ENCODE results near the gene RUNX2. TPM values are rescaled to one million over a fixed set of nuclear protein-coding genes. Genes with fewer than 3 reads are reported as not detected.

Gene RUNX2
- polyA plus RNA-seq, 1 donor from 2014 or later, result not detected

- H3K27me3 ChIP-seq (ENCODE audit: insufficient read depth, low read depth, low read length), result no peaks in the 10 kb centered on the region
- no peaks in the 10 kb centered on the region for H3F3A ChIP-seq (ENCODE audit: insufficient read depth, low read length, poor library complexity, severe bottlenecking)
- H3K36me3 ChIP-seq (ENCODE audit: insufficient read depth, low read length), result no peaks in the 10 kb centered on the region
- no peak overlapping the region for H3K4me3 ChIP-seq (ENCODE audit: low read length)
- no peaks in the 10 kb centered on the region for H3K9me3 ChIP-seq (ENCODE audit: low read length)
- H3K9me2 ChIP-seq (ENCODE audit: insufficient read depth, low read length), result no peaks in the 10 kb centered on the region
- H3K27ac ChIP-seq (ENCODE audit: low read length), result no peak overlapping the region
- H3K4me2 ChIP-seq (ENCODE audit: low read length), result no peak overlapping the region
- H4K20me1 ChIP-seq (ENCODE audit: insufficient read depth), result no peaks in the 10 kb centered on the region
- TF ChIP-seq RAD21 (conservative IDR thresholded peaks at IDR 0.05) (no peak), REST (IDR thresholded peaks at IDR 0.05; ENCODE audit: borderline replicate concordance) (no peak), EZH2 (IDR thresholded peaks at IDR 0.05; ENCODE audit: borderline replicate concordance, insufficient read depth, low read length, poor library complexity, severe bottlenecking) (no peak), POLR2AphosphoS5 (IDR thresholded peaks at IDR 0.05) (no peak), CTCF (IDR thresholded peaks at IDR 0.05; ENCODE audit: poor library complexity, severe bottlenecking) (no peak), SMC3 (conservative IDR thresholded peaks at IDR 0.05; ENCODE audit: poor library complexity) (no peak), MXI1 (conservative IDR thresholded peaks at IDR 0.05; ENCODE audit: poor library complexity, severe bottlenecking) (no peak)
- H3K79me2 ChIP-seq (replicated peaks; ENCODE audit: insufficient read depth, low read length), result no peaks in the 10 kb centered on the region
- no peak overlapping the region for H2AFZ ChIP-seq (ENCODE audit: low read depth, low read length)
- H3K9ac ChIP-seq (ENCODE audit: low read length), result no peak overlapping the region
Observed at GRCh38 chr6:45618259-45618658, 290.1 kb downstream of the RUNX2 start.

DNA sequence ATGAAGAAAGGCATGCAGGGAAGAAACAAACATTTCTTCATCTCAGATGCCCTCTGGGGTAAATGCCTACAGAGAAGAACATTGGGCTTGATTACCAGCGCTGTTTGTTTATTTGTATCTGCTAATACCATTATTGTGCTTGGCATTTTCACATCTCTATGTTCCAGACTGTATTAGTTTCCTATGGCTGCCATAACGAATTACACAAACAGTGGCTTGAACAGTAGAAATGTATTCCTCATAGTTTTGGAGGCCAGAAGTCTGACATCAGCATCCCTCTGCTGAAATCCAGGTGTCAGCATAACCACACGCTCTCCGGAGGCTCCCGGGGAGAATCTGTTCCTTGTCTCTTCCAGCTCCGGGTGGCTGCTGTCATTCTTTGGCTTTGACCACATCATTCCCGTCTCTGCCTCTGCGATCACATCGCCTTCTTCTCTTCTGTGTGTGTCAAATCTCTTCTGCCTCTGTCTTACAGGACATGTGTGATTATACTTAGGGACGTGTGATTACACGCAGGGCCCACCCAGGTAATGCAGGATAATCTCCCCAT is 291.2 kb downstream of the RUNX2 start:
- H3F3A ChIP-seq (ENCODE audit: insufficient read depth, low read length, poor library complexity, severe bottlenecking), result no peaks in the 10 kb centered on the region
- no peak overlapping the region for H3K9ac ChIP-seq (ENCODE audit: low read length)
- H3K4me2 ChIP-seq (ENCODE audit: low read length), result no peak overlapping the region
- no peaks in the 10 kb centered on the region for H4K20me1 ChIP-seq (ENCODE audit: insufficient read depth)
- H2AFZ ChIP-seq (ENCODE audit: low read depth, low read length), result no peak overlapping the region
- H3K79me2 ChIP-seq (replicated peaks; ENCODE audit: insufficient read depth, low read length), result no peaks in the 10 kb centered on the region
- H3K27me3 ChIP-seq (ENCODE audit: insufficient read depth, low read depth, low read length), result no peaks in the 10 kb centered on the region
- H3K9me3 ChIP-seq (ENCODE audit: low read length), result no peaks in the 10 kb centered on the region
- no peak overlapping the region for H3K4me3 ChIP-seq (ENCODE audit: low read length)
- H3K9me2 ChIP-seq (ENCODE audit: insufficient read depth, low read length), result no peaks in the 10 kb centered on the region
- no peak overlapping the region for H3K27ac ChIP-seq (ENCODE audit: low read length)
- no peak for TF ChIP-seq EP300 (conservative IDR thresholded peaks at IDR 0.05; ENCODE audit: poor library complexity, severe bottlenecking)
- no peak for TF ChIP-seq MXI1 (conservative IDR thresholded peaks at IDR 0.05; ENCODE audit: poor library complexity, severe bottlenecking)
- TF ChIP-seq TAF1 (IDR thresholded peaks at IDR 0.05; ENCODE audit: low read depth), result no peak
- no peak for TF ChIP-seq CTCF (IDR thresholded peaks at IDR 0.05; ENCODE audit: poor library complexity, severe bottlenecking)
- TF ChIP-seq REST (IDR thresholded peaks at IDR 0.05; ENCODE audit: borderline replicate concordance), result no peak
- TF ChIP-seq POLR2AphosphoS5 (IDR thresholded peaks at IDR 0.05), result no peak
- no peak for TF ChIP-seq SMC3 (conservative IDR thresholded peaks at IDR 0.05; ENCODE audit: poor library complexity)
- no peak for TF ChIP-seq EZH2 (IDR thresholded peaks at IDR 0.05; ENCODE audit: borderline replicate concordance, insufficient read depth, low read length, poor library complexity, severe bottlenecking)
- TF ChIP-seq RAD21 (conservative IDR thresholded peaks at IDR 0.05), result no peak
- no peaks in the 10 kb centered on the region for H3K36me3 ChIP-seq (ENCODE audit: insufficient read depth, low read length)
